Ascending aorta (tissue), 2 donors: Measurements from ENCODE around the gene CTNND2. TPM values are rescaled to one million over a fixed set of nuclear protein-coding genes. Genes with fewer than 3 reads are reported as not detected.

Experiments used
- DNase-seq, 2 donors: peaks; one replicate each; pipeline ENCODE4 v3.0.0-alpha.2; 2019; ENCODE audit warnings: low spot score in 2 of 2
- H3K27ac ChIP-seq, 2 donors: fragments of 200-600 bp; sonication (generic); one replicate each; pipeline ENCODE4 v1.5.1; 2016 to 2017; ENCODE audit warnings: mild to moderate bottlenecking in 1 of 2
- H3K27me3 ChIP-seq: fragments of 200-600 bp; sonication (generic); one replicate; pipeline ENCODE4 v1.5.1; 2017
- H3K36me3 ChIP-seq, 2 donors: fragments of 200-600 bp; sonication (generic); one replicate each; pipeline ENCODE4 v1.5.1; 2016
- H3K4me1 ChIP-seq, 2 donors: fragments of 200-600 bp; sonication (generic); one replicate each; pipeline ENCODE4 v1.5.1; 2016 to 2017; ENCODE audit warnings: mild to moderate bottlenecking in 1 of 2
- H3K4me3 ChIP-seq, 2 donors: fragments of 200-600 bp; sonication (generic); one replicate each; pipeline ENCODE4 v1.5.1; 2016 to 2017; ENCODE audit warnings: mild to moderate bottlenecking in 1 of 2
- H3K9me3 ChIP-seq, 2 donors: fragments of 200-600 bp; sonication (generic); one replicate each; pipeline ENCODE4 v1.5.1; 2016
- CTCF ChIP-seq, 3 experiments: fragments of 200-600 bp in 2 of 3; fragments of 450-650 bp in 1 of 3; sonication (generic) in 2 of 3; IDR thresholded peaks; one replicate each; pipeline ENCODE4 v1.5.1; 2016 to 2019; ENCODE audit warnings: antibody characterized with exemption in 3 of 3, mild to moderate bottlenecking in 1 of 3, moderate library complexity in 1 of 3
- intact Hi-C: fragments of 100-400 bp; cut with DNase I; formaldehyde crosslinking; loops from one replicate; pipeline ENCODE4 v1.15.1; 2023
- total RNA-seq: library from RNA; depleted of rRNA; stranded (reverse); fragments of >200 nt; gene quantifications from one replicate; pipeline ENCODE4 v1.1.0, GENCODE V29; 2016

Gene CTNND2
- total RNA-seq, 1 donor from 2014 or later, result 0.11 TPM

- no peak for DNase-seq
- intact Hi-C loops, result no loop called here
- H3K27ac ChIP-seq, result no peak overlapping the region
- no peaks in the 10 kb centered on the region for H3K4me1 ChIP-seq
- no peak for TF ChIP-seq CTCF (IDR thresholded peaks at IDR 0.05)
- H3K4me3 ChIP-seq, result no peak overlapping the region
- H3K9me3 ChIP-seq, result no peaks in the 10 kb centered on the region
- no peaks in the 10 kb centered on the region for H3K27me3 ChIP-seq
- no peaks in the 10 kb centered on the region for H3K36me3 ChIP-seq
These were observed 922.3 kb downstream of the CTNND2 start for GRCh38 chr5:10981932-10982331.

GRCh38 chr5:10977011-10977410, 927.2 kb downstream of the CTNND2 start:
- intact Hi-C loops, result no loop called here

GRCh38 chr5:10975945-10976344, 928.3 kb downstream of the CTNND2 start:
- intact Hi-C loops, result no loop called here

More at GRCh38 chr5:10977011-10977410, 927.2 kb downstream of the CTNND2 start:
- Histone ChIP-seq H3K27me3 (no peaks in the 10 kb centered on the region), H3K4me3 (no peak overlapping the region), H3K9me3 (no peaks in the 10 kb centered on the region), H3K36me3 (no peaks in the 10 kb centered on the region), H3K4me1 (no peaks in the 10 kb centered on the region), H3K27ac (no peak overlapping the region)
- no peak for TF ChIP-seq CTCF (IDR thresholded peaks at IDR 0.05)
- DNase-seq, result no peak

GRCh38 chr5:10974850-10975249, 929.4 kb downstream of the CTNND2 start:
- TF ChIP-seq CTCF (IDR thresholded peaks at IDR 0.05), result no peak
- Histone ChIP-seq H3K27ac (no peak overlapping the region), H3K4me1 (no peaks in the 10 kb centered on the region), H3K9me3 (no peaks in the 10 kb centered on the region), H3K4me3 (no peak overlapping the region), H3K27me3 (no peaks in the 10 kb centered on the region), H3K36me3 (no peaks in the 10 kb centered on the region)
- intact Hi-C loops, result no loop called here
- DNase-seq, result no peak

More at GRCh38 chr5:10975945-10976344, 928.3 kb downstream of the CTNND2 start:
- Histone ChIP-seq H3K9me3 (no peaks in the 10 kb centered on the region), H3K4me3 (no peak overlapping the region), H3K4me1 (no peaks in the 10 kb centered on the region), H3K27me3 (no peaks in the 10 kb centered on the region), H3K36me3 (no peaks in the 10 kb centered on the region), H3K27ac (no peak overlapping the region)
- TF ChIP-seq CTCF (IDR thresholded peaks at IDR 0.05), result no peak
- DNase-seq, result no peak

- intact Hi-C loops, result no loop called here
These were observed 930.9 kb downstream of the CTNND2 start for GRCh38 chr5:10973316-10973715.

More at GRCh38 chr5:10973316-10973715, 930.9 kb downstream of the CTNND2 start:
- H3K4me1 ChIP-seq, result no peaks in the 10 kb centered on the region
- no peak for TF ChIP-seq CTCF (IDR thresholded peaks at IDR 0.05)
- no peak overlapping the region for H3K27ac ChIP-seq
- no peaks in the 10 kb centered on the region for H3K27me3 ChIP-seq
- no peaks in the 10 kb centered on the region for H3K36me3 ChIP-seq
- no peak overlapping the region for H3K4me3 ChIP-seq
- H3K9me3 ChIP-seq, result no peaks in the 10 kb centered on the region
- no peak for DNase-seq
